ENCODE results near the gene AHCYL1. TPM values are rescaled to one million over a fixed set of nuclear protein-coding genes. Genes with fewer than 3 reads are reported as not detected.

The AHCYL1 gene
- total RNA-seq, 1 experiment from 2014 or later, result 92.0 TPM

- Histone ChIP-seq H3K27me3 (ENCODE audit: insufficient read depth, low read length) (no peaks in the 10 kb centered on the region), H3K79me2 (ENCODE audit: insufficient read depth, low read length) (peaks cover 30% of the 10 kb centered on the region), H3K9me3 (ENCODE audit: control insufficient read depth in 1 of 2, insufficient read depth in 1 of 2, low read depth in 1 of 2, low read length in 2 of 2) (no peaks in the 10 kb centered on the region), H3K27ac (ENCODE audit: low read depth, low read length) (peak within 1 kb of the TSS; percentile 71), H3K36me3 (ENCODE audit: control insufficient read depth in 1 of 2, insufficient read depth in 2 of 2, low read length in 2 of 2) (peaks cover 14 to 15% of the 10 kb centered on the region in 2 experiments; a peak in 3 of 4 replicates), H3K9me2 (ENCODE audit: insufficient read depth) (no peaks in the 10 kb centered on the region), H3K4me1 (ENCODE audit: control insufficient read depth in 1 of 2, insufficient read depth in 2 of 2, low read length in 2 of 2) (peaks cover 3 to 14% of the 10 kb centered on the region in 2 experiments; a peak in 3 of 4 replicates), H3K4me3 (replicated peaks in 1 of 2; ENCODE audit: low read depth in 1 of 2, low read length in 2 of 2) (peak within 1 kb of the TSS; percentile 88 to 89), H3K4me2 (ENCODE audit: low read length) (peak within 1 kb of the TSS; percentile 77), H4K20me1 (ENCODE audit: insufficient read depth) (no peaks in the 10 kb centered on the region), H3K9ac (ENCODE audit: low read length) (peak within 1 kb of the TSS; percentile 91), H2AFZ (ENCODE audit: low read depth, low read length, poor library complexity, severe bottlenecking) (peak within 1 kb of the TSS; percentile 92)
- POLR2A ChIA-PET, result interaction anchor here (0.7 to 1.6 kb wide), 4 partner anchors 9 to 71 kb away, joined by 3 to 4 read pairs (median 3); partner anchors contain the start of gene AHCYL1
- CTCF ChIA-PET, result interaction anchor here (0.7 to 1.4 kb wide), 7 partner anchors 19 to 461 kb away, joined by 3 to 7 read pairs (median 5); partner anchors contain the start of gene AHCYL1
- intact Hi-C loops (cut with micrococcal nuclease), result no loop called here
- RAD21 ChIA-PET (ENCODE audit: low non-redundant PET in 1 of 2, low total read pairs in 2 of 2, uncharacterized antibody in 2 of 2, unreplicated experiment in 2 of 2), result no interaction called here
- ATAC-seq, result peak; percentile 89
- BruUV-seq (replicated peaks), result no TSS peak
- peak; percentile 91 for DNase-seq (ENCODE audit: low read depth, low spot score)
- TF ChIP-seq CTCF (IDR thresholded peaks at IDR 0.05 in 2 of 3, conservative IDR thresholded peaks at IDR 0.05 in 1 of 3; ENCODE audit: borderline replicate concordance in 1 of 3, insufficient read depth in 1 of 3, low read depth in 2 of 3, low read length in 2 of 3) (no peak), CBX3 (IDR thresholded peaks at IDR 0.05; ENCODE audit: low read depth) (peak; percentile 45; the same call in 1 of the 2 replicates), SRF (IDR thresholded peaks at IDR 0.05; ENCODE audit: low read depth) (no peak), POLR2AphosphoS5 (IDR thresholded peaks at IDR 0.05; ENCODE audit: low read depth, low read length) (peak; percentile 92), ATF3 (IDR thresholded peaks at IDR 0.05) (no peak), TCF7L2 (IDR thresholded peaks at IDR 0.05; ENCODE audit: borderline replicate concordance, extremely low read depth, insufficient read depth, insufficient read length) (peak; percentile 8), JUND (IDR thresholded peaks at IDR 0.05) (no peak; the same call in 1 of the 2 replicates), SIN3A (IDR thresholded peaks at IDR 0.05; ENCODE audit: low read depth) (peak; percentile 59; the same call in 1 of the 2 replicates), RAD21 (IDR thresholded peaks at IDR 0.05; ENCODE audit: low read depth) (no peak), SP1 (IDR thresholded peaks at IDR 0.05; ENCODE audit: low read depth) (peak; percentile 47; the same call in 1 of the 2 replicates), ZNF274 (IDR thresholded peaks at IDR 0.05; ENCODE audit: low read depth, low read length) (no peak), ZFX (IDR thresholded peaks at IDR 0.05) (peak; percentile 76), EZH2phosphoT487 (IDR thresholded peaks at IDR 0.05; ENCODE audit: borderline replicate concordance) (no peak), YY1 (IDR thresholded peaks at IDR 0.05; ENCODE audit: extremely low read depth, insufficient replicate concordance, low read depth, low read length) (peak; percentile 100), POLR2A (IDR thresholded peaks at IDR 0.05; ENCODE audit: borderline replicate concordance, extremely low read depth, insufficient read depth, insufficient read length) (peak; percentile 63), FOSL1 (IDR thresholded peaks at IDR 0.05; ENCODE audit: low read depth) (no peak), REST (IDR thresholded peaks at IDR 0.05; ENCODE audit: low read depth) (no peak), EZH2 (IDR thresholded peaks at IDR 0.05) (no peak), ELF1 (IDR thresholded peaks at IDR 0.05; ENCODE audit: borderline replicate concordance, low read depth) (peak; percentile 48; the same call in 1 of the 2 replicates), EGR1 (IDR thresholded peaks at IDR 0.05; ENCODE audit: low read depth) (peak; percentile 97)
- TF ChIP-seq, protein P1, sequence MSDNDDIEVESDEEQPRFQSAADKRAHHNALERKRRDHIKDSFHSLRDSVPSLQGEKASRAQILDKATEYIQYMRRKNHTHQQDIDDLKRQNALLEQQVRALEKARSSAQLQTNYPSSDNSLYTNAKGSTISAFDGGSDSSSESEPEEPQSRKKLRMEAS (IDR thresholded peaks at IDR 0.05), result peak; percentile 36; the same call in 1 of the 2 replicates
Observed at GRCh38 chr1:110034451-110035235, 50.1 kb downstream of the AHCYL1 start, which contains the start of gene STRIP1. TSS of gene STRIP1 (plus strand) at chr1:110034624. CDS start at chr1:110034638, 14 bp downstream.
